ENCODE data around the gene C9orf152.

The C9orf152 gene

DNA sequence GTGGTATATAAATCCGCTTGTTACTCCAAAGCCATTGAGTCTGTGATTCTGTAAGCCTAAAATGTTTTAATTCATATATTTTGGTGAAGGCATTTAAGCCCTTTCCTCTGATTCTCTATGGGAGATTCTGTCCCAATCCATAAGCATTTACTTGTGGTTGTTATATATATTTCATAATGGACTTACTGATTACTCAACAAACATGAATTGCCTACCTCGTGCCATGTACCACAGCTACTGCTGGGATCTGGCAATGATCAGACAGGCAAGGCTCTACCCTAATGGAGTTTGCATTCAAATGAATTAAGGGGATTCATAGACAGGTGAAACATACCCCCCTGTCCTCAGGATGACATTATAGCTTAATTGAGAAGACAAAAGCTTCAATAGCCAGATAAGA lies 54.5 kb downstream of the C9orf152 start:
- TF ChIP-seq POLR2A (IDR thresholded peaks at IDR 0.05; ENCODE audit: low read depth, low read length) (no peak), POLR2AphosphoS5 (IDR thresholded peaks at IDR 0.05; ENCODE audit: low read depth, low read length) (no peak), TAF1 (IDR thresholded peaks at IDR 0.05; ENCODE audit: borderline replicate concordance, low read depth, low read length) (no peak)
- FAIRE-seq: no peak
- DNase-seq (ENCODE audit: insufficient read length): no peak

DNA sequence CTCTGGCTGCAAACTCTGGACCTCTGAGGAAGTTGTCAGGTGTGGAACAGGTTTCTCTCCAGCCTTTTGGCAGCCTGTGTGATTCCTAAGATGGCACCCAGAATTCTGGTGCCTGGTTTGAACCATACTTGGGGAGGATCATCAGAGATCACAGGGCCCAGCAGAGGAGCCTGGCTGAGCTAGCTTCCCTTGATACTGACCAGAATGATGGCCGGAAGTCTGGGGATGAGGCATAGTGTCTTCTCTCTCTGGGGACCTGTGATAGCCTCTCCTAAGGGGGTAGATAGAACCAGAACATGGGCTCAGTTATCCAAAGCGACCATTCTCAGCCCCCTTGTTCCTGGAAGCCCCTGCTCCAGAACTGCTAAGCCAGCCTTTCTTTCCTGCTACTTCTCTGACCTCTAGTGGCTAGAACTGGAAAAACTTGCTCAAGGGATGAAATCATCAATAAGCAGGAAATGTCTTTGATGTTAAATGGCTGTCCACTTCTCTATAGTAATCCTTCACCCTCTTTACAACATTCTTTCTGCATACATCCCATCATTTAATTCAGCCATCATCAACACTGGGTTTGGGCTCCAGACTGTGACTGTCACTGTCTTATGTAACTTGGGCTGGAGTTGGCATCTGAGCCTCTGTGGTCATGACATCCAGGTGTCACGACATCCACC lies 55.1 kb downstream of the C9orf152 start:
- TF ChIP-seq POLR2AphosphoS5 (IDR thresholded peaks at IDR 0.05; ENCODE audit: low read depth, low read length) (no peak), POLR2A (IDR thresholded peaks at IDR 0.05; ENCODE audit: low read depth, low read length) (no peak), TAF1 (IDR thresholded peaks at IDR 0.05; ENCODE audit: borderline replicate concordance, low read depth, low read length) (no peak)
- FAIRE-seq: peak; percentile 48
- DNase-seq (ENCODE audit: insufficient read length): no peak
